ENCODE results near the gene ANXA8. TPM values are rescaled to one million over a fixed set of nuclear protein-coding genes. Genes with fewer than 3 reads are reported as not detected.

The ANXA8 gene
- total RNA-seq, 1 experiment from 2014 or later = 172 TPM

DNA sequence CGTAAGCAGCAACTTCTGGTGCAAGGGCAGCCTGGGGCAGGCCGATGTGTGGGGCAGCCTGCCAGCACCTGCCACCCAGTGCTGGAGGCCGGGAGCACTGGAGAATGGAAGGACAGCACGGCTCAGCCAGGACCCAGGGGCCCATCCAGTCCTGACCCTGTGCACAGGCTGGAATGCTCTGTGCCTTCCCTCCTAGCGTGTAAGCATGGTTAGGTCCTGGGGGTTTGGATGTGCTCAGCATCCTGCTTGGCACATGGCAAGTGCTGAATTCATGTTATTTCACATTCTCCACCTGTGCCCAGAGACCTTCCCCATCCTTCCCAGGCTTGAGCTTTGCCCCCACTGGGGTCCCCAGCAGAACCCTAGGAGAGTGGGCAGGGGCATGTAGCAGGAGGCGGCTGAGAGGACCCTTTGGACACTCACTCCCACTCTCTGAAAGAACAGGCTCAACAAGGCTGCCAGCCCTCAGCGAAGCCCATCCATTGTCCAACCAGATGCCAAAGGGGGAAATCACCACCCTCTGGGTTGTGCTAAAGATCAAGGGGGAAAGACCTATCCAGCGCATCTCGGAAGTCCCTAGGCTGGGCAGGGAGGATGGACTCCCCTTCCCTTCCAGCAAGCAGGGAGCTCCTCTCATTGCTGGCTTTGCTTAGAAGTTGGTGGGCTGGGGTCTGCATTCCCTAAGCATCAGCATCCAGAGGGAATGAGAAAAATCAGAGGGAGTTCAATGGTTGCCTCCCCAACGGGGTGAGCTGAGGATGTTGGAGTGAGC lies 29.7 kb downstream of the ANXA8 start:
- no peaks in the 10 kb centered on the region for H3K79me2 ChIP-seq (ENCODE audit: low read depth)
- ChIA-PET POLR2A (ENCODE audit: unreplicated experiment) (no interaction called here), CTCF (no interaction called here)
- H3K9me3 ChIP-seq (ENCODE audit: insufficient read depth, low read depth) = no peaks in the 10 kb centered on the region
- H2AFZ ChIP-seq = no peak overlapping the region
- no peak overlapping the region for H3K27ac ChIP-seq
- no peaks in the 10 kb centered on the region for H3K36me3 ChIP-seq (ENCODE audit: low read depth)
- intact Hi-C loops (cut with micrococcal nuclease; ENCODE audit: unreplicated experiment) = no loop called here
- H3K4me3 ChIP-seq = no peak overlapping the region
- H3K27me3 ChIP-seq (ENCODE audit: insufficient read depth, low read depth) = no peaks in the 10 kb centered on the region
- H4K20me1 ChIP-seq (ENCODE audit: insufficient read depth) = no peaks in the 10 kb centered on the region
- no peak overlapping the region for H3K4me2 ChIP-seq
- TF ChIP-seq EZH2 (IDR thresholded peaks at IDR 0.05; ENCODE audit: low read depth) = no peak
- TF ChIP-seq, protein P1, sequence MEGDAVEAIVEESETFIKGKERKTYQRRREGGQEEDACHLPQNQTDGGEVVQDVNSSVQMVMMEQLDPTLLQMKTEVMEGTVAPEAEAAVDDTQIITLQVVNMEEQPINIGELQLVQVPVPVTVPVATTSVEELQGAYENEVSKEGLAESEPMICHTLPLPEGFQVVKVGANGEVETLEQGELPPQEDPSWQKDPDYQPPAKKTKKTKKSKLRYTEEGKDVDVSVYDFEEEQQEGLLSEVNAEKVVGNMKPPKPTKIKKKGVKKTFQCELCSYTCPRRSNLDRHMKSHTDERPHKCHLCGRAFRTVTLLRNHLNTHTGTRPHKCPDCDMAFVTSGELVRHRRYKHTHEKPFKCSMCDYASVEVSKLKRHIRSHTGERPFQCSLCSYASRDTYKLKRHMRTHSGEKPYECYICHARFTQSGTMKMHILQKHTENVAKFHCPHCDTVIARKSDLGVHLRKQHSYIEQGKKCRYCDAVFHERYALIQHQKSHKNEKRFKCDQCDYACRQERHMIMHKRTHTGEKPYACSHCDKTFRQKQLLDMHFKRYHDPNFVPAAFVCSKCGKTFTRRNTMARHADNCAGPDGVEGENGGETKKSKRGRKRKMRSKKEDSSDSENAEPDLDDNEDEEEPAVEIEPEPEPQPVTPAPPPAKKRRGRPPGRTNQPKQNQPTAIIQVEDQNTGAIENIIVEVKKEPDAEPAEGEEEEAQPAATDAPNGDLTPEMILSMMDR (conservative IDR thresholded peaks at IDR 0.05) = no peak
- no peak for DNase-seq
- peaks cover 5% of the 10 kb centered on the region; the same call in 1 of the 2 replicates for H3F3A ChIP-seq (ENCODE audit: insufficient read depth, low read depth)
- BruUV-seq (replicated peaks) = no TSS peak
- peaks cover 14% of the 10 kb centered on the region for H3K4me1 ChIP-seq (replicated peaks; ENCODE audit: insufficient read depth)
- H3K9me2 ChIP-seq (ENCODE audit: insufficient read depth) = no peaks in the 10 kb centered on the region

- intact Hi-C loops (cut with micrococcal nuclease; ENCODE audit: unreplicated experiment) = no loop called here
- H3K27ac ChIP-seq = no peak overlapping the region
- no peak for TF ChIP-seq EZH2 (IDR thresholded peaks at IDR 0.05; ENCODE audit: low read depth)
- TF ChIP-seq, protein P1 (conservative IDR thresholded peaks at IDR 0.05) = no peak
- H3K4me1 ChIP-seq (replicated peaks; ENCODE audit: insufficient read depth) = peaks cover 6% of the 10 kb centered on the region
- no peak for DNase-seq
- H4K20me1 ChIP-seq (ENCODE audit: insufficient read depth) = no peaks in the 10 kb centered on the region
- POLR2A ChIA-PET (ENCODE audit: unreplicated experiment) = no interaction called here
- CTCF ChIA-PET = no interaction called here
- no peaks in the 10 kb centered on the region for H3K9me2 ChIP-seq (ENCODE audit: insufficient read depth)
- H3K79me2 ChIP-seq (ENCODE audit: low read depth) = no peaks in the 10 kb centered on the region
- no TSS peak for BruUV-seq (replicated peaks)
- H3K4me3 ChIP-seq = no peak overlapping the region
- peaks cover 8% of the 10 kb centered on the region; the same call in 1 of the 2 replicates for H3F3A ChIP-seq (ENCODE audit: insufficient read depth, low read depth)
- no peak overlapping the region for H3K4me2 ChIP-seq
- H2AFZ ChIP-seq = no peak overlapping the region
- no peaks in the 10 kb centered on the region for H3K36me3 ChIP-seq (ENCODE audit: low read depth)
- no peaks in the 10 kb centered on the region for H3K27me3 ChIP-seq (ENCODE audit: insufficient read depth, low read depth)
- no peaks in the 10 kb centered on the region for H3K9me3 ChIP-seq (ENCODE audit: insufficient read depth, low read depth)
Measured at GRCh38 chr10:47453141-47454007, 30.5 kb downstream of the ANXA8 start.

DNA sequence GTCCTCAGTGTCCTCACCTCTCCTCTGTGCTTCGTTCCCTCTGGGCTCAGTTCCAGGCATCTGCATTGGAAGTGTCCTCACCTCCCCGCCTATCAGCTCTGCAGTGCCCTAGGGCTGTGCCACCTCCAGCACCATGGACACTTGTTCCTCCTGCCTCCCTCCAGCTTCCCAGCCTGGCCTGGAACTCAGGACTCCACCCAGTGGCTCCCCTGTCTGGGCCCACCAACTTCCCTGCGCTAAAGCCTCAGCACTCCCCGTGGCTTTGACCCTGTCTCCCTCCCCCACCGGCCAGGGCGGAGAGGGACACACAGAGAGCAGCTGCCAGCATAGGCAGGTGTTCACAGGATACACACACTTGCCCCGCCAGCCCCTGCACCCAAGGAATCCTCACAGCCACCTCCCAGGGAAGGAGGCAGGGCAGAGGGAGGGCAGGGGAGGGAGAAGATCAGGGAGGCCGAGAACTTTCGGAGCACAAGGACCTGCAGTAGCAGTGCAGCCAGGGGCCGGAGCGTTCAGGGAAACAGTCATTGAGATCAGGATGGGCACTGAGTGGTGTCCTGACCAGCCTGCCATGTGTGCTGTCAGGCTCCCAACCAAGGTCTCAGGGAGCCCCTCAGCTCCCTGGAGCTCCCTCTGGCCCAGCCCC lies 31.3 kb downstream of the ANXA8 start:
- intact Hi-C loops (cut with micrococcal nuclease; ENCODE audit: unreplicated experiment) = no loop called here
- Histone ChIP-seq H2AFZ (no peak overlapping the region), H4K20me1 (ENCODE audit: insufficient read depth) (no peaks in the 10 kb centered on the region), H3K36me3 (ENCODE audit: low read depth) (no peaks in the 10 kb centered on the region), H3K27ac (no peak overlapping the region), H3K79me2 (ENCODE audit: low read depth) (no peaks in the 10 kb centered on the region), H3K9me3 (ENCODE audit: insufficient read depth, low read depth) (no peaks in the 10 kb centered on the region), H3K27me3 (ENCODE audit: insufficient read depth, low read depth) (no peaks in the 10 kb centered on the region), H3F3A (ENCODE audit: insufficient read depth, low read depth) (peaks cover 12% of the 10 kb centered on the region; the same call in 1 of the 2 replicates), H3K9me2 (ENCODE audit: insufficient read depth) (no peaks in the 10 kb centered on the region), H3K4me2 (no peak overlapping the region), H3K4me1 (replicated peaks; ENCODE audit: insufficient read depth) (no peaks in the 10 kb centered on the region), H3K4me3 (no peak overlapping the region)
- TF ChIP-seq, protein P1 (conservative IDR thresholded peaks at IDR 0.05) = no peak
- TF ChIP-seq EZH2 (IDR thresholded peaks at IDR 0.05; ENCODE audit: low read depth) = no peak
- no TSS peak for BruUV-seq (replicated peaks)
- ChIA-PET POLR2A (ENCODE audit: unreplicated experiment) (no interaction called here), CTCF (no interaction called here)
- DNase-seq = peak in 1 of 2 experiments; percentile 34

All from PC-9 (cell line).